Hepatocyte (in vitro differentiated cells): Measurements from ENCODE around the gene RARB. TPM values are rescaled to one million over a fixed set of nuclear protein-coding genes. Genes with fewer than 3 reads are reported as not detected.

ENCODE experiments used
- DNase-seq: peaks from one replicate; pipeline ENCODE4 v3.0.0-alpha.2; 2016; ENCODE audit warnings: low spot score
- H2AFZ ChIP-seq: fragments of 200-600 bp; sonication (generic); 2 replicates; pipeline ENCODE4 v1.6.0; 2016; ENCODE audit warnings: antibody characterized with exemption, mild to moderate bottlenecking
- H3K27ac ChIP-seq: fragments of 200-600 bp; sonication (generic); 2 replicates; pipeline ENCODE4 v1.5.1; 2016; ENCODE audit warnings: mild to moderate bottlenecking
- H3K27me3 ChIP-seq: fragments of 200-600 bp; sonication (generic); 2 replicates; pipeline ENCODE4 v1.6.1; 2016
- H3K36me3 ChIP-seq: fragments of 200-600 bp; sonication (generic); replicated peaks from 2 replicates; pipeline ENCODE4 v1.5.1; 2016; ENCODE audit warnings: low read depth; ENCODE audit not compliant: insufficient read depth
- H3K4me1 ChIP-seq: fragments of 200-600 bp; sonication (generic); 2 replicates; pipeline ENCODE4 v1.5.1; 2016; ENCODE audit warnings: mild to moderate bottlenecking, moderate library complexity; ENCODE audit not compliant: insufficient read depth
- H3K4me2 ChIP-seq: fragments of 200-600 bp; sonication (generic); 2 replicates; pipeline ENCODE4 v1.6.0; 2016
- H3K4me3 ChIP-seq: fragments of 200-600 bp; sonication (generic); 2 replicates; pipeline ENCODE4 v1.5.1; 2016; ENCODE audit warnings: mild to moderate bottlenecking
- H3K79me2 ChIP-seq: fragments of 200-600 bp; sonication (generic); 2 replicates; pipeline ENCODE4 v1.6.0; 2017; ENCODE audit warnings: mild to moderate bottlenecking
- H3K9me2 ChIP-seq: fragments of 200-600 bp; sonication (generic); replicated peaks from 2 replicates; pipeline ENCODE4 v1.6.0; 2017; ENCODE audit warnings: mild to moderate bottlenecking; ENCODE audit not compliant: insufficient read depth
- H3K9me3 ChIP-seq: fragments of 200-600 bp; sonication (generic); 2 replicates; pipeline ENCODE4 v1.5.1; 2016; ENCODE audit warnings: low read depth, mild to moderate bottlenecking
- H4K20me1 ChIP-seq: fragments of 200-600 bp; sonication (generic); 2 replicates; pipeline ENCODE4 v1.6.0; 2016; ENCODE audit warnings: mild to moderate bottlenecking; ENCODE audit not compliant: insufficient read depth, poor library complexity, severe bottlenecking
- EZH2 ChIP-seq: fragments of 200-600 bp; sonication (generic); IDR thresholded peaks from 2 replicates; pipeline ENCODE4 v1.6.1; 2016; ENCODE audit warnings: antibody characterized with exemption, mild to moderate bottlenecking, borderline replicate concordance
- EZH2phosphoT487 ChIP-seq: fragments of 200-600 bp; sonication (generic); IDR thresholded peaks from one replicate; pipeline ENCODE4 v1.6.1; 2018; ENCODE audit warnings: antibody characterized with exemption, mild to moderate bottlenecking, low read depth, moderate library complexity; ENCODE audit not compliant: unreplicated experiment, severe bottlenecking
- WGBS: methylation state at CpG from one replicate; pipeline ENCODE4 v1.1.6; 2016; ENCODE audit warnings: low lambda C conversion rate; ENCODE audit errors: missing lambda C conversion rate; 5-methylcytosine and 5-hydroxymethylcytosine counted together
- polyA plus RNA-seq: library from polyadenylated mRNA; unstranded; fragments of >200 nt; fragmentation: Nextera tagmentation; extraction: Ambion mirVana; gene quantifications from 2 replicates; pipeline ENCODE4 v1.2.1, GENCODE V29; 2016
- total RNA-seq: library from RNA; depleted of rRNA; stranded (reverse); fragments of >200 nt; gene quantifications from 2 replicates; pipeline ENCODE4 v1.2.3, GENCODE V29; 2014
- TF ChIP-seq, protein P1 (sequence below): fragments of 200-600 bp; sonication (generic); IDR thresholded peaks from 2 replicates; pipeline ENCODE4 v1.5.1; 2016; ENCODE audit warnings: antibody characterized with exemption, mild to moderate bottlenecking; ENCODE audit not compliant: poor library complexity

RARB gene
- total and polyA plus RNA-seq, 2 experiments from 2014 or later: 22.2 to 30.7 TPM

DNA sequence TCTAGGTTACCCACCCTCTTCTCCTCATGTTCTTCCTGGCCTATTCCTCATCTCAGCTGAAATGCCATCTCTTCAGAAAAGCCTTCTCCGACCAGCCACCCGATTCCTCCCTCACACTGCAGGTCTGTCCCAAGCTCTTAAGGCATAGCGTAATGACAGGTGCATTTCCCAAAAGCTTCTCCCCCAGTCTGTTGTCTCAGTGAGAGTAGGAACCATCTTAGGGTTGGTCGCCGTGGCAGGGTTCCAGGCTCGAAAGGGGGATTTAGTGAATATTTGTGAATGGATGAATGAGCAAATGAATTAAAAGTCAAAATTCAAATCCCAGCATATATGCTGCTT, 158.1 kb downstream of the RARB start:
- DNase-seq: no peak
- no peak for TF ChIP-seq EZH2phosphoT487
- TF ChIP-seq, protein P1, sequence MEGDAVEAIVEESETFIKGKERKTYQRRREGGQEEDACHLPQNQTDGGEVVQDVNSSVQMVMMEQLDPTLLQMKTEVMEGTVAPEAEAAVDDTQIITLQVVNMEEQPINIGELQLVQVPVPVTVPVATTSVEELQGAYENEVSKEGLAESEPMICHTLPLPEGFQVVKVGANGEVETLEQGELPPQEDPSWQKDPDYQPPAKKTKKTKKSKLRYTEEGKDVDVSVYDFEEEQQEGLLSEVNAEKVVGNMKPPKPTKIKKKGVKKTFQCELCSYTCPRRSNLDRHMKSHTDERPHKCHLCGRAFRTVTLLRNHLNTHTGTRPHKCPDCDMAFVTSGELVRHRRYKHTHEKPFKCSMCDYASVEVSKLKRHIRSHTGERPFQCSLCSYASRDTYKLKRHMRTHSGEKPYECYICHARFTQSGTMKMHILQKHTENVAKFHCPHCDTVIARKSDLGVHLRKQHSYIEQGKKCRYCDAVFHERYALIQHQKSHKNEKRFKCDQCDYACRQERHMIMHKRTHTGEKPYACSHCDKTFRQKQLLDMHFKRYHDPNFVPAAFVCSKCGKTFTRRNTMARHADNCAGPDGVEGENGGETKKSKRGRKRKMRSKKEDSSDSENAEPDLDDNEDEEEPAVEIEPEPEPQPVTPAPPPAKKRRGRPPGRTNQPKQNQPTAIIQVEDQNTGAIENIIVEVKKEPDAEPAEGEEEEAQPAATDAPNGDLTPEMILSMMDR: no peak
- TF ChIP-seq EZH2: no peak
- H3K4me1 ChIP-seq: no peaks in the 10 kb centered on the region
- H3K4me3 ChIP-seq: no peak overlapping the region
- WGBS: 97% methylated on average over 6 of the region's 6 CpGs
- H4K20me1 ChIP-seq: no peaks in the 10 kb centered on the region
- no peaks in the 10 kb centered on the region for H3K36me3 ChIP-seq
- no peaks in the 10 kb centered on the region for H3K9me2 ChIP-seq
- no peak overlapping the region for H2AFZ ChIP-seq
- H3K27ac ChIP-seq: no peak overlapping the region
- no peaks in the 10 kb centered on the region for H3K79me2 ChIP-seq
- no peak overlapping the region for H3K4me2 ChIP-seq
- no peaks in the 10 kb centered on the region for H3K27me3 ChIP-seq
- no peaks in the 10 kb centered on the region for H3K9me3 ChIP-seq

DNA sequence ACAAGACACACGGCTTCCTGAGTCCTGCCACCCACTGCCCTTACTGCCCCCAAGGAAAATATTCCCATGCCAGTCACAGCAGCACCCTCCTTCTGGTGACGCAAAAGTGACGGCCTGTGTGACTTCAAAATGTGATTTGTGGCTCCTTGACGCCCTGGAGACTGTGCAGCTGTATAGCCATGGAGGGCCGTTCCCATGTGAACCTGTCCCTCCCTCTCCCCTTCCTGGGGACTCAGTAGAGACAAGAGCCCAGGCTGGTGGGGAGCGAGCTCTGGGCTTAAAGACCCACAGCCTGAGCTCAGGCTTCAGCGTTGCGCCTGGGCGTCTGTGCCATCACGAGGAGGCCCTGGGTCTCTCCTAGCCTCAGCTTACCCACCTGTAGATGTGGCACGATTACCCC, 158.5 kb downstream of the RARB start:
- 93% methylated on average over 11 of the region's 11 CpGs for WGBS
- Histone ChIP-seq H3K36me3 (no peaks in the 10 kb centered on the region), H3K79me2 (no peaks in the 10 kb centered on the region), H2AFZ (no peak overlapping the region), H3K4me3 (no peak overlapping the region), H3K27ac (peak overlapping the region; percentile 42), H4K20me1 (no peaks in the 10 kb centered on the region), H3K9me3 (no peaks in the 10 kb centered on the region), H3K27me3 (no peaks in the 10 kb centered on the region), H3K4me1 (no peaks in the 10 kb centered on the region), H3K9me2 (no peaks in the 10 kb centered on the region), H3K4me2 (no peak overlapping the region)
- no peak for TF ChIP-seq EZH2phosphoT487
- TF ChIP-seq EZH2: no peak
- TF ChIP-seq, protein P1: no peak
- DNase-seq: no peak

DNA sequence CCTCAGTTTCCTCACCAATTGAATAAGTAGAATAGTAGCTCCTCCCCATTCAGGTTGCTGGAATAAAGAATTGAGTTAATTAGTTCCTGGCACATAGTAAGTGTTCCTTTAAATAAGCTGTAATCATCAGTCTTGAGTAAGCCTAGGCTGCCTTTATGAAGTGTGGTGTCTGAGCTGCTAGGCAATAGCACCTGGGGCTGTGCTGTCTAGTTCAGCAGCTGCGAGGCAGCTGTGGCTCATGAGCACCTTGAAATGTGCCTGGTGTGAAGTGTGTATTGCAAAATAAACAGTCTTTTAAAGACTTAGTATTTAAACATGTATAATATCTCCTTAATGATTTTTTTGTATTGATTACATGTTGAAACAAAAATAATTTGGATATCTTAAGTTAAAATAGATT, 159.0 kb downstream of the RARB start:
- no peaks in the 10 kb centered on the region for H3K9me2 ChIP-seq
- H3K27me3 ChIP-seq: no peaks in the 10 kb centered on the region
- peaks cover under 1% of the 10 kb centered on the region for H3K4me1 ChIP-seq
- no peak for TF ChIP-seq EZH2
- H3K4me2 ChIP-seq: no peak overlapping the region
- no peaks in the 10 kb centered on the region for H3K9me3 ChIP-seq
- 81% methylated on average over 1 of the region's 1 CpG for WGBS
- peak overlapping the region; percentile 42 for H3K27ac ChIP-seq
- no peaks in the 10 kb centered on the region for H3K79me2 ChIP-seq
- no peak overlapping the region for H3K4me3 ChIP-seq
- no peak overlapping the region for H2AFZ ChIP-seq
- no peaks in the 10 kb centered on the region for H3K36me3 ChIP-seq
- no peaks in the 10 kb centered on the region for H4K20me1 ChIP-seq
- DNase-seq: no peak

DNA sequence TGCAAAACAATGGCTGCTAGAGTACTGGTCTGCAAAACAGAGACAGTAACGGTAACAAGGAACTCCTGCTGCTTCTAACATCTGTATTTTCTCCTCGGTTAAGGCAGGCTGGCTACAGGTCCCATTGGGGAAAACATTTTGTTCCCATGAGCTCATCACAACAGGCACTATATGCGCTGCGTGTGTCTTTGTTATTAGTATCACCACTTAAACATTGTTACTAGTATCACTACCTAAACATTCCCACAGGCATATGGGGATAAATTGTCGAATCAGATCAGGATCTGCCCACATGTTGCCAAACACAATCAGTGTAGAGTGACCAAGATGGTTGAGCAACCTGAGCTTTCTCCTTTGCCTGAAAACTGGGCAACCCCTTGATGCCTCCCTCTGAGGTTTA, 159.5 kb downstream of the RARB start:
- Histone ChIP-seq H3K27me3 (no peaks in the 10 kb centered on the region), H3K4me3 (no peak overlapping the region), H3K27ac (peak overlapping the region; percentile 42), H4K20me1 (no peaks in the 10 kb centered on the region), H3K4me2 (no peak overlapping the region), H3K9me3 (no peaks in the 10 kb centered on the region), H3K36me3 (no peaks in the 10 kb centered on the region), H2AFZ (no peak overlapping the region), H3K4me1 (peaks cover 5% of the 10 kb centered on the region), H3K9me2 (no peaks in the 10 kb centered on the region), H3K79me2 (no peaks in the 10 kb centered on the region)
- no peak for DNase-seq
- TF ChIP-seq, protein P1: no peak
- TF ChIP-seq EZH2phosphoT487 (no peak), EZH2 (no peak)
- WGBS: 75% methylated on average over 5 of the region's 5 CpGs
